HG03066 (cell line): Measurements from ENCODE around the gene NEBL.

Experiments used
- ATAC-seq: cut with Tn5 transposase; IDR thresholded peaks from one replicate; pipeline ENCODE4 v1.9.1; 2021; ENCODE audit warnings: low read depth; ENCODE audit not compliant: unreplicated experiment

NEBL gene

GRCh38 chr10:20795391-20795790 lies 101.7 kb downstream of the NEBL start:
- no peak for ATAC-seq

- no peak for ATAC-seq
These were observed 111.9 kb downstream of the NEBL start for GRCh38 chr10:20785174-20785573.

DNA sequence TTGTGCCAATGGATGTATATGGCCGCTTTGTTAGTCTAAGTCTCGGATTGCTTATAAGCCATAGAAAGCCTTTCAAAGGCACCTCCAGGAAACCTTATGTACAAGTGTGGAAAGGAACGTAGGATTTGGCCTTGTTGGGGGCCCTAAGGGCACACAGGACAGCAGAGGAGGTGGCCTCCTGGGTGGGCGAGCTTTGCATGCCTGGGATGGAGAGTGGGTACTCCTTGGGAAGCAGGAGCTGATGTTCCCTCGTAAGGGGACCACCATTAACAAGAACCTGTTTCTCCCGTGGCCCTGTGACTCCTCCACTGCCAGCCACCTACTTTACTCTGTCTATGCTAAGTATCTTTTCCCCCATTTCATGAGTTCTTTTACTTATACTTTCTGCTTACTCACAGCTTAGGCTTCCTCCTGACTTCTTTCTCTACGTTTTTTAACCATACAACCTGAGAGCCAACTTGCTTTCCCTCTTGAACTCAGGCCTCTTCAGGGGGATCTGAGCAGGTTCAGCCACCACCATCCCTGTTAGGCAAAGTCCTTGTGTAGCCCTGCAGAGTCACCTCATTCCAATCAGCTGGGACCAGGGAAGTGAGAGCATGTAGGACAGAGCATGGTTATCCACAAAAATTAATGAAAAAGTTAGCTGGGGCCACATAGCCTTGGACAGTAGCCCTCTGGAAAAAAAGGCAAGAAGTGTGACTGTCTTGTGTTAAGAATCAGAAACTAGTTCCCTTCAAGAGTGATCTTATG lies 118.9 kb downstream of the NEBL start:
- ATAC-seq = no peak

DNA sequence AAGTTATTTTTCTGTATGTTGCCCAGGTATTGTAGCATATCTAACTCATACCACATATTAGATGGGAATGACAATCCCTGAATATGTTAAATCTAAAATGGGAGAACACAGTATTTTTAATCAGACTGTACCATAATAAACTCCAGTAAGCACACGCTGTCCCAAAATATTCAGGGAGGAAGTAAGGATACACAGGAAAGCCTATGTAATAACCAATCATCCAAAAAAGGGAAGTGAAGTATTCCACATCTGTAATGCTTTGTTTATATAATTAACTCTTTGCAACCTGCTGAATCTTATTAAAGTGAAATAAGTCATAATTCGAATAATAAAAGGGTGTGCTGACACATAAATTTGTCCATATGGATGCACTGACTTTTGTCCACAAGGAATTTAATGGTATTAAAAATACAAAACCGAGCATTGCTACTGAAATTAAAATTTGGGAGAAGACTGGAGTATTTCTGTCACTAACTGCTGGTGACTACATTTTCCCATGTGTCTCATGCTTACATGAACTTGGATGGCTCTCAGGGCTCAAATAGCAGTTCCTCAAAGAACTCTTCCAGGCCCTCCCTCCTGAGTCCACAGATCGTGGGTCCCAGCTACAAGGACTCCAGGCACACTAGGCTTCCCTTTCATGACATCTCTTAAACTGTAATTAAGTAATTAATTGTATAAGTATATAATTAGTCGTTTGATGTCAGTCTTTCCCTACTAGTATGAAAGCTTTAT lies 120.6 kb downstream of the NEBL start:
- no peak for ATAC-seq

GRCh38 chr10:20771051-20771450 lies 126.1 kb downstream of the NEBL start:
- ATAC-seq = no peak

DNA sequence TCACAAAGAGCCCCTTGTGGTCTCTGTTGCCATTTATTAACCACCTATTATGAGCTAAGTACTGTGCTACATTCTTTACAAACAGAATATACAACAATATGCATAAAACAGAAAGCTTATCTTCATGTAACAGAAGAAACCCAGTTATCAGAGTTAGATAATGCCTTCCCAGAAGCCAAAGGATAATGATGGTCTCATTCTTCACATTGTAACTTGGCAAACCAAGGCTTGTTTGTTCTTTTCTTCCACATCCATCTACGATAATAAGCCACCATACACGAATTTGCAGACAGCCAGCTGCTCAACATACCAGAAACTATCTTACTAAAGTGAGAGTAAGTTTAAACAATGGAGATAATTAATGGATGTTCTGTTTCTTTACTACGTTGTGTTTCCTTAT lies 127.6 kb downstream of the NEBL start:
- no peak for ATAC-seq

GRCh38 chr10:20768843-20769242 lies 128.3 kb downstream of the NEBL start:
- ATAC-seq = no peak

GRCh38 chr10:20767028-20767427 lies 130.1 kb downstream of the NEBL start:
- ATAC-seq = no peak

DNA sequence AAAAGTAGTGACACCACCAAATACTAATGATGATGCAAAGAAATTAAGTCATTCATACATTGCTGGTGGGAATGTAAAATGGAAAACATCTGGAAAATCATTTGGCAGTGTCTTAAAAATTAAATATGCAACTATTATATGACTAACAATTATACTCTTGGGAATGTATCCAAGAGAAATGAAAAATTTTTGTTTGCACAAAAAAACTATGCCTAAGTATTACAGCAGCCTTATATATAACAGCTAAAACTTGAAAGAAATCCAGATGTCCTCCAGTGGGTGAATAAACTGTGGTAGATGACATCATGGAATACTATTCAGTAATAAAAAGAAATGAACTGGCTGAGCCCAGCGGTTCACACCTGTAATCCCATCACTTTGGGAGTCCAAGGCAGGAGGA lies 132.0 kb downstream of the NEBL start:
- no peak for ATAC-seq

GRCh38 chr10:20760460-20760859 lies 136.7 kb downstream of the NEBL start:
- no peak for ATAC-seq

DNA sequence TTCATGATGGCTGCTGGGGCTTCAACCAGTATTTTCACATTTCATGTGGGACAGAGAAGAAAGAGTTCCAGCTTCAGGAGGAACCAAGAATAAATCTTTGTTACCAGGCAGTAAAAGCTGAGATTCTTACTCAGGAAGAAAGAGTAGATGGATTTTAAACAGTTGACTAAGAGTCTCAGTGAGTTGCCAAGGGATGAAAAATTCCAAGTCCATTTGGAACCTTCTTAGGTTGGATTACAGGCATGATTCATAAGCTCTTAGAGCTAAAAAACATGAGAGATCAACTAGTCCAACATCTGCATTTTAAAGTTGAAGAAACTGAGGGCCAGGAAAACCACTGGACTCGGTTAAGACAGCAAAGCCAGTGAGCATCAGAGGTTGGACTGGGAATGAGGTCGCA lies 148.6 kb downstream of the NEBL start:
- no peak for ATAC-seq

DNA sequence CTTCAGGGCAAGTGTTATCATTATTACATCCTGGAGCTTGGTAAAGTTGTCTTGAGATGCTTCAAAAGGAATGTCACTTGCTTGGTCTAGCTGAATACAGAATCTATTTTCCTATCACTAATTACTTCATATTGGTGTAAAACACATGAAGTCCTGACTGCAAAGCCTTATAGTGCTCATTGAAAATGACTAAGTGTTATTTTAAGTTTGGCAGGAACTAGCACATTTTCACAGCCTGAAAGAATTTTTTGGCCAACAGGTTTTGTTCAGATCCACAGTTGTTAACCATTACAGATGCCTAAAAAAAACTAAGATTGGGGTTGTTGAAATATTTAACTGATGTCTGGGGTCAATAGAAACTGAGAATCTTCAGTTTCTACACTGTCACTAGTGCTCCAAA lies 149.3 kb downstream of the NEBL start:
- ATAC-seq = no peak

GRCh38 chr10:20746856-20747255 lies 150.3 kb downstream of the NEBL start:
- ATAC-seq = no peak

- no peak for ATAC-seq
These were observed 151.3 kb downstream of the NEBL start for GRCh38 chr10:20745556-20746375.

- no peak for ATAC-seq
These were observed 152.3 kb downstream of the NEBL start for GRCh38 chr10:20744821-20745220.

GRCh38 chr10:20743942-20744341 lies 153.2 kb downstream of the NEBL start:
- ATAC-seq = no peak

DNA sequence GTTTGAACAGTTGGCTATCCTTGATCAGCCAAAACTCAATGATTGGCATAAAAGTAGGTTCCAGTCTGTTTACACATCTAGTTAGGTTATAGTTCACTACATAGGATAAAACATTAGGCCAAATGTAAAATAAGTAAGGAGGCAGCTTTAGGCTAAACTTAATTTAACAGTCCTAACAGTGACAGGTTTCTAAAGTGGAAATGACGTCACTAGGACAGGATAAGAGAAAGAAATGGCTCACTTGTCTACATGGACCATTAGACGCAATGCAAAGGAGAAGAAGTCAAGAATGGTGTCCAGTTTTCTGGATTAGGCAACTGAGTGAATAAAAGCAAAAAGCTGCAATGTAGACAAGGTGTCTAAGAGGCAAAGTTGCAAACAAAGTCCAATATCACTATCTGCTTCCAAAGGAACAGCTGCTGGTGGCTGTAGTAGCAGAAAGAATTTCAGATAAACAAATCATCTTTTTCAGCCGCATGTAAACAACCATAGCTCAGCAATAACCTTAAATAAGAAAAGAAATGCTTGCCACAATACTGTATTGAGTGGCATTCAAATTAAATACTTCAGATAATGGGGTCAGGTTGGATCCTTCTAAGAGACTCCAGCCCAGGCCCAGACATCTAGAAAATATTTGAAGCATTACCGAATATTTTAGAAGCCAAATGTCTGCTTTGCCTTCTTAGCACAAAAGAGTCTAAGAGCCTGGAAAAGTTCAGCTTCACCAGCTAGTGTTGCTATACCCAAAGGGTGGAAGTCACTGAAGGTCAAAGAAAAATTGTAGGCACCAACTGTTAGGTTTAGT lies 154.2 kb downstream of the NEBL start:
- no peak for ATAC-seq

DNA sequence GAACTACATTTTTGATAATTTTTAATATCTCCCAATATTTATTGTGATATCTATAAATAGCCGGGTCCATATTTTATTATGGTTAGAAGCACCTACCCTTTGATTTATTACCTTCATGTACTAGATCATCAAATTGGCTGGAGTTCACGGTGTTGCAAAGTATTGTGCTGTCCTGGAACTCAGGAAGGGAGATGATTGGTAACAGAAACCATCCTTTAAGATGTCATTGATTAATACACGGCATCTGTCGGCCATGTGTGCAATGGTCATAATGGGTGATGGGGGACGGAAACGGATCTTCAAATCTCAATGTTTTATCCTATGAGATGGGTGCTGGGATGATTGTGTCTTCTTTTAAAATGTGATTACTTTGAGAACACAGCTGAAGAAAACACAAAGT lies 157.0 kb downstream of the NEBL start:
- ATAC-seq = no peak

GRCh38 chr10:20737107-20737506 lies 160.0 kb downstream of the NEBL start:
- ATAC-seq = no peak
